ENCODE data around the gene RHO. TPM values are rescaled to one million over a fixed set of nuclear protein-coding genes. Genes with fewer than 3 reads are reported as not detected.

Gene RHO
- total and polyA plus RNA-seq, 2 donors (not counting 3 experiments of a cell fraction or from before 2014, with no cell fraction given) = not detected

Other genes with a start within 250 kb of the RHO start
- gene HMCES, start 249.8 kb upstream of the RHO start, total RNA-seq = 38.9 and 40.8 TPM in 2 replicates
- 21.7 and 30.6 TPM in 2 replicates for gene HMCES, start 249.8 kb upstream of the RHO start, polyA plus RNA-seq
- 0.25 and 0.49 TPM in 2 replicates for gene EFCAB12, start 100.0 kb upstream of the RHO start, total RNA-seq
- gene EFCAB12, start 100.0 kb upstream of the RHO start, polyA plus RNA-seq = 0.15 and 0.19 TPM in 2 replicates
- 33.2 and 39.5 TPM in 2 replicates for gene MBD4, start 88.7 kb upstream of the RHO start, total RNA-seq
- gene MBD4, start 88.7 kb upstream of the RHO start, polyA plus RNA-seq = 11.0 and 17.4 TPM in 2 replicates
- 36.6 and 41.7 TPM in 2 replicates for gene IFT122, start 88.4 kb upstream of the RHO start, total RNA-seq
- 38.4 and 44.3 TPM in 2 replicates for gene IFT122, start 88.4 kb upstream of the RHO start, polyA plus RNA-seq
- not detected in 2 replicates for gene H1-8, start 14.5 kb downstream of the RHO start, total RNA-seq
- not detected in 2 replicates for gene H1-8, start 14.5 kb downstream of the RHO start, polyA plus RNA-seq
- 834 and 860 TPM in 2 replicates for gene PLXND1, start 78.0 kb downstream of the RHO start, total RNA-seq
- 300 and 332 TPM in 2 replicates for gene PLXND1, start 78.0 kb downstream of the RHO start, polyA plus RNA-seq

All from endothelial cell of umbilical vein (primary cell).